ENCODE data around the gene MAOA. TPM values are rescaled to one million over a fixed set of nuclear protein-coding genes. Genes with fewer than 3 reads are reported as not detected.
"Not testable (repeated sequence)": the region's sequence is repeated elsewhere in the genome, so short reads cannot be mapped to it uniquely, and the experiment has no call there.

Gene MAOA
- 10 to 100 TPM; 13.6 to 34.0 TPM for total RNA-seq
- polyA plus RNA-seq (ENCODE audit: insufficient read length in 2 of 2) = 10 to 100 TPM; 23.5 to 30.0 TPM
- long read RNA-seq, donor 1, full-length matches to known transcripts = 8 of 8 reads
- long read RNA-seq, donor 1, partial matches to known transcripts = 0 of 8 reads
- long read RNA-seq, donor 1, other reads (novel, unspliced or antisense) = 0 of 8 reads
- long read RNA-seq, donor 2, full-length matches to known transcripts = 4 of 4 reads
- long read RNA-seq, donor 2, partial matches to known transcripts = 0 of 4 reads
- long read RNA-seq, donor 2, other reads (novel, unspliced or antisense) = 0 of 4 reads
- long read RNA-seq, donor 3, full-length matches to known transcripts = 4 of 4 reads
- long read RNA-seq, donor 3, partial matches to known transcripts = 0 of 4 reads
- long read RNA-seq, donor 3, other reads (novel, unspliced or antisense) = 0 of 4 reads
- long read RNA-seq, donor 4, full-length matches to known transcripts = 9 of 9 reads
- long read RNA-seq, donor 4, partial matches to known transcripts = 0 of 9 reads
- long read RNA-seq, donor 4, other reads (novel, unspliced or antisense) = 0 of 9 reads

DNA sequence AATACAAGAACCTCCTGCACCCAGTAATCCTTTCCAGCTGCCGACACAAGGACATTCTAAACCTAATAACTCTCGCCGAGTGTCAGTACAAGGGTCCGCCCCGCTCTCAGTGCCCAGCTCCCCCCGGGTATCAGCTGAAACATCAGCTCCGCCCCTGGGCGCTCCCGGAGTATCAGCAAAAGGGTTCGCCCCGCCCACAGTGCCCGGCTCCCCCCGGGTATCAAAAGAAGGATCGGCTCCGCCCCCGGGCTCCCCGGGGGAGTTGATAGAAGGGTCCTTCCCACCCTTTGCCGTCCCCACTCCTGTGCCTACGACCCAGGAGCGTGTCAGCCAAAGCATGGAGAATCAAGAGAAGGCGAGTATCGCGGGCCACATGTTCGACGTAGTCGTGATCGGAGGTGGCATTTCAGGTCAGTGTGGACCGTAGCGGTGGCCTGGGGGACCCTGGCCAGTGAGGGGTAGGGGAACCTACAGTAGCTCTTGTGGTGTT lies at the start of gene MAOA:
TSS of gene MAOA (plus strand) at position 295 of the 490 bp plus-strand sequence. CDS start at position 338, 43 bp downstream.
- Histone ChIP-seq H3K4me1 (ENCODE audit: control insufficient read depth, insufficient read depth, low read length) (peaks cover 7% of the 10 kb centered on the region), H3K27me3 (ENCODE audit: control insufficient read depth, insufficient read depth, low read length) (peaks cover 2% of the 10 kb centered on the region), H3K27ac (ENCODE audit: low read depth, low read length) (peak within 1 kb of the TSS; percentile 54), H3K36me3 (ENCODE audit: control insufficient read depth, insufficient read depth, low read length) (no peaks in the 10 kb centered on the region), H3K9me3 (ENCODE audit: control insufficient read depth, insufficient read depth, low read length) (no peaks in the 10 kb centered on the region), H3K4me3 (ENCODE audit: low read depth, low read length) (peak within 1 kb of the TSS; percentile 61)
- 29% methylated on average over 20 of the region's 29 CpGs for WGBS (ENCODE audit: insufficient coverage)
- DNase-seq (ENCODE audit: low read depth in 4 of 6, low spot score in 6 of 6) = peak in 2 of 6 donors; percentile 73 to 79

DNA sequence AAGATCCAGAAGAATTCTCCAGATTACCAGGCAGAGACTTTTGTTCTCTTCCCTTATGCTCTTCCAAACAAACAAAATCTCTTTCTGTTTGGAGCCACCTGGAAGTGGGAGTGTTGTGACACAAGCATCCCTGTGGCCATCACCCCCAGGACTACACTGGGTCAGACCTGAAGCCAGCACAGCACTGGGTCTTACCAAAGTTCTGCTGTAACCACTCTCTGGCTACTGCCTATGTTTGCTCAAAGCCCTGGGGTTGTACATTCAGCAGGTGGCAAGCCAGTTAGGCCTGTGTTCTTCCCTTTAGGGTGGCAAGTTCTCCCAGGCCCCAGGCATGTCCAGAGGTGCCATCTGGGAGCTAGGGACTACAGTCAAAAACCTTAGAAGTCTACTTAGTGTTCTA lies 43.7 kb upstream of the MAOA start:
- no peak for DNase-seq (ENCODE audit: low read depth in 4 of 6, low spot score in 6 of 6)
- Histone ChIP-seq H3K4me1 (ENCODE audit: control insufficient read depth, insufficient read depth, low read length) (no peaks in the 10 kb centered on the region), H3K27me3 (ENCODE audit: control insufficient read depth, insufficient read depth, low read length) (peaks cover 2% of the 10 kb centered on the region), H3K27ac (ENCODE audit: low read depth, low read length) (no peak overlapping the region), H3K4me3 (ENCODE audit: low read depth, low read length) (no peak overlapping the region), H3K36me3 (ENCODE audit: control insufficient read depth, insufficient read depth, low read length) (no peaks in the 10 kb centered on the region), H3K9me3 (ENCODE audit: control insufficient read depth, insufficient read depth, low read length) (no peaks in the 10 kb centered on the region)

DNA sequence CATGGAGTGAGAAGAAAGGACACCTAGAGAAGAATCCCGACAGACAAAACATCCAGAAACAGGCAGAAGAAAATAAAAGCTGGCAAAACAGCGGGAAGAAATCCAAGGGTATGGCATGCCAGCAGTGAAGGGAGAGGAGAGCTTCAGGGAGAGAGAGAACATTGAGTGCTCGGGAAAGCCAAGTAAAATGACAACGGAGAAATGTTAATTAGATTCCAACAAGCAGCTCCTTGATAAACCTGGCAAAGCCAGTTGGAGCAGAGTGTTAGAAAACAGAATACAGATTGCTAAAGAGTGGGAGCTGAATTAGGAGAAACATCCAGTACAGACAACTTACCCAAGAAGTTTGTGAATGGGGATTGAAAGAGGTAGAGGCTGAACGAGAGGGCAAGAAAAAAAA lies 40.4 kb upstream of the MAOA start:
- Histone ChIP-seq H3K27me3 (ENCODE audit: control insufficient read depth, insufficient read depth, low read length) (peaks cover 2% of the 10 kb centered on the region), H3K4me3 (ENCODE audit: low read depth, low read length) (no peak overlapping the region), H3K27ac (ENCODE audit: low read depth, low read length) (no peak overlapping the region), H3K4me1 (ENCODE audit: control insufficient read depth, insufficient read depth, low read length) (no peaks in the 10 kb centered on the region), H3K36me3 (ENCODE audit: control insufficient read depth, insufficient read depth, low read length) (no peaks in the 10 kb centered on the region), H3K9me3 (ENCODE audit: control insufficient read depth, insufficient read depth, low read length) (no peaks in the 10 kb centered on the region)
- peak in 3 of 6 donors; percentile 4 to 51 (median 20) for DNase-seq (ENCODE audit: low read depth in 4 of 6, low spot score in 6 of 6)
- 57% methylated on average over 4 of the region's 5 CpGs for WGBS (ENCODE audit: insufficient coverage)

DNA sequence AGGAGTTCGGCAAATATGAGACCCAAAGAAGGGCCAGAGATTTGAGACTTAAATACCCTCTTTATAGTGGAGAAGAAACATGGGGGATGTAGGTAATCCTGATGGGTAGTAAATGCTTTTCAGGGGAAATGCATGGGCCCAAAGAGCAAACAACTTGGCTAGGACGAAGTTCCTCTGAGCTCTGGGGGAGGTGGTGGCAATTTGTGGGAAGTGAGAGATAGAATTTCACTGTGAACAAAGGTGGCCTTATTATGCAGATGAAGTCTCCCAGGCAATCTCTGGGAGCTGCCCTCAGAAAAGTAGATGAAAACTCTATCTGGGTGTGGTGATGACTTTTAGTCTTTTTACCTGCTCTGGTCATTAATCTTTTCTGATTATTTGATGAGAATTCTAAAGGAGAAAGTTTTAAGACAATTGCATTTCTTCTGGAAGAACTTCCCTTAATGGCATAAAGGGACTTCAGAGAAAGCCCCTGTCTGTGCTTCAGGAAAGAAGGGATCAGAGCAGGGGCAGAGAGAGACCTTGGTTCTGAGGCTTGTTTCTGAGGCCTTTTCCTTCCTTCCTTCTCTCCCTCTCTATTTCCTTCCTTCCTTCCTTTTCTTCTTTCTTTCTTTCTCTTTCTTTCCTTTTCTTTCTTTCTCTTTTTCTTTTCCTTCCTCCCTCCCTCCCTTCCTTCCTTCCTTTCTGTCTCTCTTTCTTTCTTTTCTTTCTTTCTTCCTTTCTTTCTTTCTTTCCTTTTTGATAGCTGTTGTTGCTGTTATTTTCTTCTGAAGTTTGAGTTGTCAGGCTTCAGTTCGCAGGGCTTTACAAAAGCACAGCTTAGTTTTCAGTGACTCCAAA lies 37.5 kb upstream of the MAOA start:
- H3K4me3 ChIP-seq (ENCODE audit: low read depth, low read length) = no peak overlapping the region
- 0% methylated on average over 1 of the region's 3 CpGs for WGBS (ENCODE audit: insufficient coverage)
- no peak overlapping the region for H3K27ac ChIP-seq (ENCODE audit: low read depth, low read length)
- no peaks in the 10 kb centered on the region for H3K36me3 ChIP-seq (ENCODE audit: control insufficient read depth, insufficient read depth, low read length)
- peaks cover 2% of the 10 kb centered on the region for H3K27me3 ChIP-seq (ENCODE audit: control insufficient read depth, insufficient read depth, low read length)
- H3K9me3 ChIP-seq (ENCODE audit: control insufficient read depth, insufficient read depth, low read length) = no peaks in the 10 kb centered on the region
- H3K4me1 ChIP-seq (ENCODE audit: control insufficient read depth, insufficient read depth, low read length) = no peaks in the 10 kb centered on the region
- DNase-seq (ENCODE audit: low read depth in 4 of 6, low spot score in 6 of 6) = no peak

DNA sequence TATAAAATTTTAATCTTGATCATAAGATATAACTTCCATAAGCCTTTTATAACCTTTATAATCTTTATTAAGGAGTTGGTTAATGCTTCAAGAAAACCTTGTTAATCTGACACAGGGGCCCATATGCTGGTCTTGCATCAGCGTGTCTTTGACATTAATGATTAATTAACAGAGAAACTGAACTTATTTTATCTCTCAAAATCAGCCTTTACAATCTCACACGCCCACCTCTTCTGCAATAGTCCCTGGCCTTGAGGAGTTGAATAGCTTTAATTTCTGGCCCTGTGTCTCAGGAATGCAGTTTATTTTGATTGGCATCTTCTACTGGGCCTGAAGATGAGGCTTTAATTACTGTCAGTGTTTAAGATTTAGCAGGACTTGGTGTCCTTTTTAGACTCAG lies 36.2 kb upstream of the MAOA start:
- H3K36me3 ChIP-seq (ENCODE audit: control insufficient read depth, insufficient read depth, low read length); H3K4me1 ChIP-seq (ENCODE audit: control insufficient read depth, insufficient read depth, low read length); H3K4me3 ChIP-seq (ENCODE audit: low read depth, low read length); H3K9me3 ChIP-seq (ENCODE audit: control insufficient read depth, insufficient read depth, low read length); H3K27ac ChIP-seq (ENCODE audit: low read depth, low read length); H3K27me3 ChIP-seq (ENCODE audit: control insufficient read depth, insufficient read depth, low read length); DNase-seq (ENCODE audit: low read depth in 4 of 6, low spot score in 6 of 6): not testable (repeated sequence)
- WGBS (ENCODE audit: insufficient coverage) = no CpG with 5 or more reads among the region's 2 CpGs

DNA sequence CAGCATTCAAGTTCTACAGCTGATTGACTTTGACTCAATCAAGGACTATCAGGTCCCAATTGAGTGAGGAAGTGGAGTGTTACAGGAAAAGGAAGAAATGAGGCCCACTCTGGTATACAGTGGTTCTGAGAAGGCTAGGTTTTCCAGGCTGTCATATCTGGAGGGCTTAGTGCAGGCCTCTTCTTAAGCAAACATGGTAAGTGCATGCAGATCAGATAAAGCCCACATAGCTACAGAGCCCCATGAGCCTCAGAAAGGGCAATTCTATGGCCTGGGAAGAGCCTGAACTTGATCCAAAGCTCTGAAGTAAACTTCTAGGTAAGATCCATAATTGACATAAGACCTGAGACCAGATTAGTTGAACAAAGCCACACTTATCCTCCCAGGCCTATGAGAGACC lies 29.0 kb upstream of the MAOA start:
- H3K9me3 ChIP-seq (ENCODE audit: control insufficient read depth, insufficient read depth, low read length) = no peaks in the 10 kb centered on the region
- H3K4me3 ChIP-seq (ENCODE audit: low read depth, low read length) = no peak overlapping the region
- H3K27me3 ChIP-seq (ENCODE audit: control insufficient read depth, insufficient read depth, low read length) = peaks cover 2% of the 10 kb centered on the region
- no peak overlapping the region for H3K27ac ChIP-seq (ENCODE audit: low read depth, low read length)
- H3K36me3 ChIP-seq (ENCODE audit: control insufficient read depth, insufficient read depth, low read length) = no peaks in the 10 kb centered on the region
- no peak for DNase-seq (ENCODE audit: low read depth in 4 of 6, low spot score in 6 of 6)
- no peaks in the 10 kb centered on the region for H3K4me1 ChIP-seq (ENCODE audit: control insufficient read depth, insufficient read depth, low read length)

DNA sequence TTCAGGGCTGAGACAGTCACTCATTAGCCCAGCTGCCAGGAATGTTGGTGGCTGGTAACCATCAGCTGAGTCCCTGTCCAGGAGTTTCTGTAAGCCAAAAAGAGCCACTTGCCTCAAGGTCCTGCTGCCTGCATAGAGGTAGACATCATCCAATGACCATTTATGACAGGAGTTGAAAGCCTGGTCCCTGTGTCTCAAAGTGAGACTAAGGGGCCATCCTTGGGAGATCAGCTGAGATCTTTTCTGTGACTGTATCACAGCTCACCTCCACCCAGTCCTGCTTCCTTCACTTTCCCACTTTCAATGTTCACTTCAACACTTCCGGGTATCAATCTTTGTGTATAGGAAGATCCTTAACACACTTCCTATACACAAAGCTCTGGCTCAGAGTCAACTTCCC lies 28.4 kb upstream of the MAOA start:
- Histone ChIP-seq H3K9me3 (ENCODE audit: control insufficient read depth, insufficient read depth, low read length) (no peaks in the 10 kb centered on the region), H3K36me3 (ENCODE audit: control insufficient read depth, insufficient read depth, low read length) (no peaks in the 10 kb centered on the region), H3K27ac (ENCODE audit: low read depth, low read length) (no peak overlapping the region), H3K4me1 (ENCODE audit: control insufficient read depth, insufficient read depth, low read length) (no peaks in the 10 kb centered on the region), H3K4me3 (ENCODE audit: low read depth, low read length) (no peak overlapping the region), H3K27me3 (ENCODE audit: control insufficient read depth, insufficient read depth, low read length) (peaks cover 2% of the 10 kb centered on the region)
- no CpG with 5 or more reads among the region's 1 CpG for WGBS (ENCODE audit: insufficient coverage)
- no peak for DNase-seq (ENCODE audit: low read depth in 4 of 6, low spot score in 6 of 6)

DNA sequence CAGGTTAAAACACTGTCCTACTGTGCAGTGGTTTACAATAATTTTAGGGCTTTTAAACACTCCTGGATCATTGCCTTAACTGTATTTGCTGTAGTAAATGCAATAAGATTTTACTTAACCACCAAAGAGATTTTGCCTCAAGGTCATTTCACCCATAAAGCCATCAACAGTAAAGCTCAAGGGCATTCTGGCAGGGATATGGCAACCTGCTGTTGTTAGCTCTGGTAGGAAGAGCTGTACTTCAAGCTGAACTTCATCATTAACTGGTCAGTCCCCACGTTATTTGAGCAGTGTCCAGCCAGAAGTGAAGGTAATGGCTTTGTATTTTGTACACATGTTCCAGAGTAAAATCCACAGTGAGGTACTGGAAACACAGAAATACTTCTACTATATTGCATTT lies 26.9 kb upstream of the MAOA start:
- no peak for DNase-seq (ENCODE audit: low read depth in 4 of 6, low spot score in 6 of 6)
- no peak overlapping the region for H3K27ac ChIP-seq (ENCODE audit: low read depth, low read length)
- H3K27me3 ChIP-seq (ENCODE audit: control insufficient read depth, insufficient read depth, low read length) = peaks cover 2% of the 10 kb centered on the region
- no CpG with 5 or more reads among the region's 1 CpG for WGBS (ENCODE audit: insufficient coverage)
- H3K9me3 ChIP-seq (ENCODE audit: control insufficient read depth, insufficient read depth, low read length) = no peaks in the 10 kb centered on the region
- no peak overlapping the region for H3K4me3 ChIP-seq (ENCODE audit: low read depth, low read length)
- no peaks in the 10 kb centered on the region for H3K36me3 ChIP-seq (ENCODE audit: control insufficient read depth, insufficient read depth, low read length)
- no peaks in the 10 kb centered on the region for H3K4me1 ChIP-seq (ENCODE audit: control insufficient read depth, insufficient read depth, low read length)

DNA sequence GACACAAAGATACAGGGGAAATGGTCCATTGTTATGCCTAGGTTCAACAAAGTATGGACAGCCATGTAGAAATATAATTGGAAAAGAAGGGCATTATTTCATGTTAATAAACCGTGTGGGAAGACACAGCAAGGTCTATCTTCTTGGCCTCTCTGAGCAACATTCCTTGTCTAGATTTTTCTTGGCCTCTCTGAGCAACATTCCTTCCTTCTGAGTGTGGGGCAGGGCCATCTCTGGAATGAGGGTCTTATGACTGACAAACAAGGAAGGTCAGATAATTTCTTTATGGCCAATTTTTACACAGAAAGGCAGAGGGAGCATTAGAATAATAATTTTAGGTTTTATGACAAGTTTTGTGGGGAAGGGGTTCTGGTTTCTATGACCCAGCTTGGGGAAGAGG lies 24.3 kb upstream of the MAOA start:
- H3K27ac ChIP-seq (ENCODE audit: low read depth, low read length) = no peak overlapping the region
- H3K9me3 ChIP-seq (ENCODE audit: control insufficient read depth, insufficient read depth, low read length) = no peaks in the 10 kb centered on the region
- no peaks in the 10 kb centered on the region for H3K4me1 ChIP-seq (ENCODE audit: control insufficient read depth, insufficient read depth, low read length)
- DNase-seq (ENCODE audit: low read depth in 4 of 6, low spot score in 6 of 6) = no peak
- H3K36me3 ChIP-seq (ENCODE audit: control insufficient read depth, insufficient read depth, low read length) = no peaks in the 10 kb centered on the region
- H3K4me3 ChIP-seq (ENCODE audit: low read depth, low read length) = no peak overlapping the region
- peaks cover 2% of the 10 kb centered on the region for H3K27me3 ChIP-seq (ENCODE audit: control insufficient read depth, insufficient read depth, low read length)
- 80% methylated on average over 1 of the region's 1 CpG for WGBS (ENCODE audit: insufficient coverage)
